ENCODE measurements around the gene KCNJ6. TPM values are rescaled to one million over a fixed set of nuclear protein-coding genes. Genes with fewer than 3 reads are reported as not detected.
A peak's percentile ranks its signal among the peaks of the same experiment; 100 is the strongest.
"Not testable (repeated sequence)": the region's sequence is repeated elsewhere in the genome, so short reads cannot be mapped to it uniquely, and the experiment has no call there.

Gene KCNJ6
- total and polyA plus RNA-seq, 5 donors from 2014 or later = not detected

GRCh38 chr21:37588644-37589043 lies 327.6 kb downstream of the KCNJ6 start:
- not testable (repeated sequence) for H3K4me1 Mint-ChIP-seq; H3K9me3 ChIP-seq (ENCODE audit: control insufficient read depth in 2 of 2, low read length in 2 of 2); H3K9me3 Mint-ChIP-seq; H3K27me3 ChIP-seq (ENCODE audit: control insufficient read depth, insufficient read depth, low read length); ATAC-seq (ENCODE audit: low read depth in 2 of 2); H3K4me3 Mint-ChIP-seq; H3K36me3 Mint-ChIP-seq; H3K4me3 ChIP-seq (ENCODE audit: low read depth, low read length); H3K27me3 Mint-ChIP-seq; DNase-seq; H3K27ac Mint-ChIP-seq; H3K36me3 ChIP-seq (ENCODE audit: control insufficient read depth, insufficient read depth, low read length); H3K4me1 ChIP-seq (ENCODE audit: control insufficient read depth, insufficient read depth, low read length, poor library complexity, severe bottlenecking); H3K27ac ChIP-seq (ENCODE audit: insufficient read depth, low read length, poor library complexity, severe bottlenecking)

DNA sequence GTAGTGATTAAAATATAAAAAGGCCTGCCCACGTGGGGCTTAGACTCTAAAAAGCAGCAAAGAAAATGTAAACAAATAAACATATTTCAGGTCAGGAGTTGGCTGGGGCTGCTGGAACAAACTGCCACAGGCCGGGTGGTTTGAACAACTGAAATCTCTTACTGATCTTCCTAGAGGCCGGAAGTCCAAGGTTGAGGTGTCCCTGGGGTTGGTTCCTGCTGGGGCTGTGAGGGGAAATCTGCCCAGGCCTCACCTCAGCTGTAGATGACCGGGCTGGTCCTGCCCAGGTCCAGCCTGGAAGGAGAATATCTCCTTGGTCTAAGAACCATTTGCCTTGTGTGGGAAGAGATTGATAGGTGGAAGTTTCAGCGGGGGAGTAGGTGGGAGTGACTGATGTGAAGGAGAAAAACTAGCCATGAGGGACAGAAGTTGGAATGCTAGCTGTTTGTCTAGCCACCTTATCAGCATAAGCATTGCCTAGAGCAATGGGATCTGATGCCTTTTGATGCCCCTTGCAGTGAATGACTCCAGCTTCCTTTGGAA lies 328.6 kb downstream of the KCNJ6 start:
- Mint-ChIP-seq H3K4me3 (no peak overlapping the region), H3K4me1 (no peaks in the 10 kb centered on the region), H3K27me3 (peaks cover 5% of the 10 kb centered on the region), H3K27ac (no peak overlapping the region), H3K9me3 (peaks cover 0 to 2% (median 0%) of the 10 kb centered on the region in 7 donors), H3K36me3 (no peaks in the 10 kb centered on the region)
- H3K9me3 ChIP-seq (ENCODE audit: control insufficient read depth in 2 of 2, low read length in 2 of 2) = no peaks in the 10 kb centered on the region
- H3K27ac ChIP-seq (ENCODE audit: insufficient read depth, low read length, poor library complexity, severe bottlenecking) = no peak overlapping the region
- H3K27me3 ChIP-seq (ENCODE audit: control insufficient read depth, insufficient read depth, low read length) = no peaks in the 10 kb centered on the region
- H3K4me3 ChIP-seq (ENCODE audit: low read depth, low read length) = no peak overlapping the region
- H3K36me3 ChIP-seq (ENCODE audit: control insufficient read depth, insufficient read depth, low read length) = no peaks in the 10 kb centered on the region
- DNase-seq (no peak), ATAC-seq (ENCODE audit: low read depth in 2 of 2) (no peak)
- H3K4me1 ChIP-seq (ENCODE audit: control insufficient read depth, insufficient read depth, low read length, poor library complexity, severe bottlenecking) = no peaks in the 10 kb centered on the region

DNA sequence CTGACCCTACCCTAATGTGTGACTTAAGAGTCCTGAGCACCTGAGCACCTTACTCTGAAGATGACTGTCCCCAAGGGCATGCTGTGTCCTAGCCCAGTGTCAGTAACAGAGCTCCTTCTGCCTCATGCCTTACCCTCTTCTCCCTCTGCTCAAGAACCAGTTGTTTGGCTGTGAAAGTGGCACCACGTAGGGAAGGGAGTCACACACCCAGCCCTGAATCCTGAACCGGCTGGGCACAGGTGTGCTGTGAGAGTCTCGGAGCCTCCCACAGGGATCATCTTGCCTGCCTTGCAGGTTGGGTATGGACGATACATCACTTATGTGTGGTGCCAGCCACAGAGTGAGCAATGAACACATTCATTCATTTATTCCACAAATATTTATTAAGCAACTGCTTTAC lies 329.1 kb downstream of the KCNJ6 start:
- ATAC-seq (ENCODE audit: low read depth in 2 of 2) (no peak), DNase-seq (no peak)
- H3K36me3 Mint-ChIP-seq = no peaks in the 10 kb centered on the region
- peaks cover 0 to 2% (median 0%) of the 10 kb centered on the region in 7 donors for H3K9me3 Mint-ChIP-seq
- no peaks in the 10 kb centered on the region for H3K27me3 ChIP-seq (ENCODE audit: control insufficient read depth, insufficient read depth, low read length)
- no peaks in the 10 kb centered on the region for H3K4me1 Mint-ChIP-seq
- peaks cover 10% of the 10 kb centered on the region for H3K27me3 Mint-ChIP-seq
- H3K9me3 ChIP-seq (ENCODE audit: control insufficient read depth in 2 of 2, low read length in 2 of 2) = no peaks in the 10 kb centered on the region
- H3K27ac ChIP-seq (ENCODE audit: insufficient read depth, low read length, poor library complexity, severe bottlenecking) = no peak overlapping the region
- no peaks in the 10 kb centered on the region for H3K4me1 ChIP-seq (ENCODE audit: control insufficient read depth, insufficient read depth, low read length, poor library complexity, severe bottlenecking)
- H3K4me3 Mint-ChIP-seq = no peak overlapping the region
- no peak overlapping the region for H3K27ac Mint-ChIP-seq
- no peak overlapping the region for H3K4me3 ChIP-seq (ENCODE audit: low read depth, low read length)
- no peaks in the 10 kb centered on the region for H3K36me3 ChIP-seq (ENCODE audit: control insufficient read depth, insufficient read depth, low read length)

DNA sequence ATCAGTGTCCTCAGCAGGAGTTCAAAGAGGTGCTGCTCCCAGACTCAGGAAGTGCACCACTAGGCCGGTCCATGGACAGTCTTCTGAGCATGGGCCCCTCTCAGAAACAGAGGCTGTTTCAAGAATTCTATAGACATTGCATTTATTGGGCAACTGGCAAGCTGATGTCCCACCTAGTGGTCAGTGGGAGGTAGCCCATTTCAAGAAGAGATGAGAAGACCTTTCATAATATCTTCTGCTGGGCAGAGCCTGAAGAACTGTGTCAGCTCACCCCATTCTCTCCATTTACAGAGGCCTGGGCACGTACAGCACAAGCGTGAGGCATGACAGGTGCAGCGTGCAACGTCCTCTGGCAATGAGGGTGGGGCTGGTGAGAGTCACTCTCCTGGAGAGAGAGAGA lies 333.7 kb downstream of the KCNJ6 start:
- H3K27me3 Mint-ChIP-seq = peaks cover 31% of the 10 kb centered on the region
- Histone ChIP-seq H3K27me3 (ENCODE audit: control insufficient read depth, insufficient read depth, low read length) (peaks cover 4% of the 10 kb centered on the region), H3K9me3 (ENCODE audit: control insufficient read depth in 2 of 2, low read length in 2 of 2) (peaks cover 11 to 13% of the 10 kb centered on the region in 2 experiments), H3K4me3 (ENCODE audit: low read depth, low read length) (no peak overlapping the region), H3K27ac (ENCODE audit: insufficient read depth, low read length, poor library complexity, severe bottlenecking) (no peak overlapping the region), H3K4me1 (ENCODE audit: control insufficient read depth, insufficient read depth, low read length, poor library complexity, severe bottlenecking) (no peaks in the 10 kb centered on the region), H3K36me3 (ENCODE audit: control insufficient read depth, insufficient read depth, low read length) (no peaks in the 10 kb centered on the region)
- no peak overlapping the region for H3K27ac Mint-ChIP-seq
- ATAC-seq (ENCODE audit: low read depth in 2 of 2) = no peak
- no peaks in the 10 kb centered on the region for H3K4me1 Mint-ChIP-seq
- no peaks in the 10 kb centered on the region for H3K36me3 Mint-ChIP-seq
- H3K4me3 Mint-ChIP-seq = no peak overlapping the region
- DNase-seq = peak in 1 of 3 donors; percentile 16
- peaks cover 0 to 21% (median 3%) of the 10 kb centered on the region in 7 donors for H3K9me3 Mint-ChIP-seq

GRCh38 chr21:37580666-37581065 lies 335.6 kb downstream of the KCNJ6 start:
- Histone ChIP-seq H3K27ac (ENCODE audit: insufficient read depth, low read length, poor library complexity, severe bottlenecking) (no peak overlapping the region), H3K27me3 (ENCODE audit: control insufficient read depth, insufficient read depth, low read length) (peaks cover 4% of the 10 kb centered on the region), H3K36me3 (ENCODE audit: control insufficient read depth, insufficient read depth, low read length) (no peaks in the 10 kb centered on the region), H3K4me1 (ENCODE audit: control insufficient read depth, insufficient read depth, low read length, poor library complexity, severe bottlenecking) (no peaks in the 10 kb centered on the region), H3K4me3 (ENCODE audit: low read depth, low read length) (no peak overlapping the region), H3K9me3 (ENCODE audit: control insufficient read depth in 2 of 2, low read length in 2 of 2) (peaks cover 11 to 13% of the 10 kb centered on the region in 2 experiments)
- Mint-ChIP-seq H3K9me3 (peaks cover 0 to 21% (median 3%) of the 10 kb centered on the region in 7 donors), H3K4me3 (no peak overlapping the region), H3K27ac (no peak overlapping the region), H3K27me3 (peaks cover 31% of the 10 kb centered on the region), H3K4me1 (no peaks in the 10 kb centered on the region), H3K36me3 (no peaks in the 10 kb centered on the region)
- DNase-seq = no peak
- no peak for ATAC-seq (ENCODE audit: low read depth in 2 of 2)

DNA sequence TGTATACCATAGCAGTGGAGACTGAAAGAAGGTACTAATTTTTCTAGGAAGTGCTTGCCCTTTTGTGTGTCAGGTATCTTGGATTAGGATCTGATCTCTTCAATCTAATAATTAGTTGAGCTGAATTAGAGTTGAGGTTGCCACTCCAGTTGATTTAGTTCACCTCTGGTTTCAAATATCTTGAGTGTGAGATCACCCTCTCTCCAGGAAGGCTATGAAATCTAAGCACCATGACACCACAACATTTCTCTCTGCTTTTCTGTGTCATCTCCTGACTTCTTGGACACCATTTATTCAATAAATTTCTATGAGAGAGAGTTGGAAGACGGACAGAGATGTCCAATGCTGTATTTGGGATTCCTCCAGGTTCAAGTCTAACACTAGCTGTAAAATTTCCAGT lies 336.9 kb downstream of the KCNJ6 start:
- H3K4me3 ChIP-seq (ENCODE audit: low read depth, low read length) = no peak overlapping the region
- no peak overlapping the region for H3K27ac ChIP-seq (ENCODE audit: insufficient read depth, low read length, poor library complexity, severe bottlenecking)
- H3K9me3 ChIP-seq (ENCODE audit: control insufficient read depth in 2 of 2, low read length in 2 of 2) = peaks cover 11 to 13% of the 10 kb centered on the region in 2 experiments
- no peaks in the 10 kb centered on the region for H3K4me1 Mint-ChIP-seq
- H3K36me3 ChIP-seq (ENCODE audit: control insufficient read depth, insufficient read depth, low read length) = no peaks in the 10 kb centered on the region
- no peak overlapping the region for H3K4me3 Mint-ChIP-seq
- H3K27me3 ChIP-seq (ENCODE audit: control insufficient read depth, insufficient read depth, low read length) = peaks cover 4% of the 10 kb centered on the region
- peaks cover 31% of the 10 kb centered on the region for H3K27me3 Mint-ChIP-seq
- H3K36me3 Mint-ChIP-seq = no peaks in the 10 kb centered on the region
- no peaks in the 10 kb centered on the region for H3K4me1 ChIP-seq (ENCODE audit: control insufficient read depth, insufficient read depth, low read length, poor library complexity, severe bottlenecking)
- ATAC-seq (ENCODE audit: low read depth in 2 of 2) = no peak
- no peak overlapping the region for H3K27ac Mint-ChIP-seq
- no peak for DNase-seq
- H3K9me3 Mint-ChIP-seq = peaks cover 0 to 21% (median 3%) of the 10 kb centered on the region in 7 donors

DNA sequence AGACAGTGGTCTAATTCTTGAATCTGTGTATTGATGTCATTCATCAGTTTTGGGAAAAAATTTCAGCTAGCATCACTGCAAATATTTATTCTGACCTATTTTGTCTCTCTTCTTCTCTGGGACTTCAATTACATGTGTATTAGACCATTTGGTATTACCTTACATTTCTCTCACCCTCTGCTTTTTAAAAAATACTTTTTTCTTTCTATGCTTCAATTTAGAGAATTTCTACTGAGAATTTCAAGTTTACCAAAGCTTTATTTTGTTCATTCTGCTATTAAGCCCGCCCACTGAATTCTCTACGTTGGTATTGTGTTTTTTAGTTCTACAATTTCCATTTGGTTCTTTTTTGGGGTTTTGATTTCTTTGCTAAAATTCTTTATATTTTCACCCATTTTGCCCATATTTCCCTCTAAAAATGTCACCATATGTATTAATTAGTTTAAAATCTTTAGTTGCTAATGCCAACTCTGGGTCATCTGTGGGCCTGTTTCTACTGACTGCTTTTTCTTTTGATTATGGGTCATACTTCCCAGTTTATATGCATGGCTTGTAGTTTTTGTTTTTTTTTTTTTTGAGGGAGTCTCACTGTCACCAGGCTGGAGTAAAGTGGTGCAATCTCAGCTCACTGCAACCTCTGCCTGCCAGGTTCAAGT lies 337.7 kb downstream of the KCNJ6 start:
- H3K27ac ChIP-seq (ENCODE audit: insufficient read depth, low read length, poor library complexity, severe bottlenecking) = no peak overlapping the region
- H3K9me3 ChIP-seq (ENCODE audit: control insufficient read depth in 2 of 2, low read length in 2 of 2) = peaks cover 11 to 13% of the 10 kb centered on the region in 2 experiments
- Mint-ChIP-seq H3K27me3 (peaks cover 31% of the 10 kb centered on the region), H3K4me3 (no peak overlapping the region), H3K9me3 (peaks cover 0 to 21% (median 3%) of the 10 kb centered on the region in 7 donors), H3K4me1 (no peaks in the 10 kb centered on the region), H3K27ac (no peak overlapping the region), H3K36me3 (no peaks in the 10 kb centered on the region)
- H3K4me1 ChIP-seq (ENCODE audit: control insufficient read depth, insufficient read depth, low read length, poor library complexity, severe bottlenecking) = no peaks in the 10 kb centered on the region
- ATAC-seq (ENCODE audit: low read depth in 2 of 2) = no peak
- H3K36me3 ChIP-seq (ENCODE audit: control insufficient read depth, insufficient read depth, low read length) = no peaks in the 10 kb centered on the region
- peaks cover 4% of the 10 kb centered on the region for H3K27me3 ChIP-seq (ENCODE audit: control insufficient read depth, insufficient read depth, low read length)
- H3K4me3 ChIP-seq (ENCODE audit: low read depth, low read length) = no peak overlapping the region
- DNase-seq = no peak

- peaks cover 0 to 21% (median 3%) of the 10 kb centered on the region in 7 donors for H3K9me3 Mint-ChIP-seq
- not testable (repeated sequence) for H3K4me1 ChIP-seq (ENCODE audit: control insufficient read depth, insufficient read depth, low read length, poor library complexity, severe bottlenecking); ATAC-seq (ENCODE audit: low read depth in 2 of 2); H3K4me3 ChIP-seq (ENCODE audit: low read depth, low read length); H3K27ac Mint-ChIP-seq; H3K4me1 Mint-ChIP-seq; H3K27me3 ChIP-seq (ENCODE audit: control insufficient read depth, insufficient read depth, low read length); H3K36me3 ChIP-seq (ENCODE audit: control insufficient read depth, insufficient read depth, low read length); H3K4me3 Mint-ChIP-seq; H3K27ac ChIP-seq (ENCODE audit: insufficient read depth, low read length, poor library complexity, severe bottlenecking); H3K36me3 Mint-ChIP-seq; DNase-seq
- peaks cover 27% of the 10 kb centered on the region for H3K27me3 Mint-ChIP-seq
- H3K9me3 ChIP-seq (ENCODE audit: control insufficient read depth in 2 of 2, low read length in 2 of 2) = peaks cover 11 to 13% of the 10 kb centered on the region in 2 experiments
These were observed 339.3 kb downstream of the KCNJ6 start for GRCh38 chr21:37576929-37577328.

Measured in CD4-positive, CD25-positive, alpha-beta regulatory T cell (primary cell).